Uterus (tissue), 2 donors: ENCODE measurements around the gene GPBAR1.

Experiments
- POLR2A ChIP-seq, 2 donors: fragments of 450-650 bp; IDR thresholded peaks; one replicate each; pipeline ENCODE4 v1.6.1; 2016; ENCODE audit warnings: antibody characterized with exemption in 2 of 2, mild to moderate bottlenecking in 1 of 2, moderate library complexity in 1 of 2
- TF ChIP-seq, protein P1 (sequence below), 4 experiments: fragments of 200-600 bp in 2 of 4; fragments of 450-650 bp in 2 of 4; sonication (generic) in 2 of 4; IDR thresholded peaks; one replicate each; pipeline ENCODE4 v1.5.1; 2016 to 2019; ENCODE audit warnings: antibody characterized with exemption in 4 of 4, mild to moderate bottlenecking in 2 of 4, moderate library complexity in 1 of 4

DNA sequence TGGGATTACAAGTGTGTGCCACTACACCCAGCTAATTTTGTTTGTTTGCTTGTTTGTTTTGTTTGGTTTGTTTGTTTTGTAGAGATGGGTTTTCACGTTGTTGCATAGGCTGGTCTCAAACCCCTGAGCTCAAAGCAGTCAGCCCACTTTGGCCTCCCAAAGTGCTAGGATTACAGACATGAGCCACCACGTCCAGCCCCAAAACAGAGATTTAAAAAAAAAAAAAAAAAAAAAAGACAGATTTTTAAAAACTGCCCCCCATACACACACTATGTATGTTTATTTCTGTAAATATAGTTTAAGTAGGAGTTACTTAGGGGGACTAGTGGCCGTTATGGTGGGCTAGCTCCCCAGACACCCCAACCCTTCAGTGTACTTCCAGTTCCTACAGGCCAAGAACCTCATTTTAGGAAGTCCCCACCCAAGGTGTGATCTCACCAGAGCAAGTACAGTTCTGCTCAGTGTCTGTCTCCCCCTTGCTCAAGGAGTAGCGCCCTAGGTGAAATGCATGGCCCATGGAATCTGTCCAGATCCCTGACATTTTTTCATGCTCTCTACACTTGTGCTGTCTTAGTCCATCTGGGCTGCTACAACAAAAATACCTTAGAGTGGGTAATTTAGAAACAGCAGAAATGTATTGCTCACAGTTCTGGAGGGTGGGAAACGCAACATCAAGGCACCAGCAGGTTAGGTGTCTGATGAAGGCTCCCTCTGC, 33.1 kb downstream of the GPBAR1 start:
- TF ChIP-seq, protein P1, sequence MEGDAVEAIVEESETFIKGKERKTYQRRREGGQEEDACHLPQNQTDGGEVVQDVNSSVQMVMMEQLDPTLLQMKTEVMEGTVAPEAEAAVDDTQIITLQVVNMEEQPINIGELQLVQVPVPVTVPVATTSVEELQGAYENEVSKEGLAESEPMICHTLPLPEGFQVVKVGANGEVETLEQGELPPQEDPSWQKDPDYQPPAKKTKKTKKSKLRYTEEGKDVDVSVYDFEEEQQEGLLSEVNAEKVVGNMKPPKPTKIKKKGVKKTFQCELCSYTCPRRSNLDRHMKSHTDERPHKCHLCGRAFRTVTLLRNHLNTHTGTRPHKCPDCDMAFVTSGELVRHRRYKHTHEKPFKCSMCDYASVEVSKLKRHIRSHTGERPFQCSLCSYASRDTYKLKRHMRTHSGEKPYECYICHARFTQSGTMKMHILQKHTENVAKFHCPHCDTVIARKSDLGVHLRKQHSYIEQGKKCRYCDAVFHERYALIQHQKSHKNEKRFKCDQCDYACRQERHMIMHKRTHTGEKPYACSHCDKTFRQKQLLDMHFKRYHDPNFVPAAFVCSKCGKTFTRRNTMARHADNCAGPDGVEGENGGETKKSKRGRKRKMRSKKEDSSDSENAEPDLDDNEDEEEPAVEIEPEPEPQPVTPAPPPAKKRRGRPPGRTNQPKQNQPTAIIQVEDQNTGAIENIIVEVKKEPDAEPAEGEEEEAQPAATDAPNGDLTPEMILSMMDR (IDR thresholded peaks at IDR 0.05), result no peak
- TF ChIP-seq POLR2A (IDR thresholded peaks at IDR 0.05), result no peak
